ENCODE results near the gene SPATA25. TPM values are rescaled to one million over a fixed set of nuclear protein-coding genes. Genes with fewer than 3 reads are reported as not detected.
A peak's percentile ranks its signal among the peaks of the same experiment; 100 is the strongest.

The SPATA25 gene
- total RNA-seq, 1 donor from 2014 or later = 2.9 TPM

- H3K36me3 Mint-ChIP-seq (ENCODE audit: unreplicated experiment) = peaks cover 12% of the 10 kb centered on the region
- no peaks in the 10 kb centered on the region for H3K9me3 Mint-ChIP-seq (ENCODE audit: unreplicated experiment)
- H3K4me1 Mint-ChIP-seq (ENCODE audit: unreplicated experiment) = peaks cover 24% of the 10 kb centered on the region
- no peak for DNase-seq (ENCODE audit: extremely low spot score, unreplicated experiment)
- H3K27ac Mint-ChIP-seq (ENCODE audit: unreplicated experiment) = no peak overlapping the region
- H3K4me3 Mint-ChIP-seq (ENCODE audit: unreplicated experiment) = no peak overlapping the region
- no peak for TF ChIP-seq CTCF (IDR thresholded peaks at IDR 0.05)
- H3K27me3 Mint-ChIP-seq (ENCODE audit: unreplicated experiment) = no peaks in the 10 kb centered on the region
Observed at GRCh38 chr20:45886590-45887345, 654 bp downstream of the SPATA25 start.

GRCh38 chr20:45883100-45883469 is 4.3 kb downstream of the SPATA25 start:
- TF ChIP-seq CTCF (IDR thresholded peaks at IDR 0.05) = no peak
- Mint-ChIP-seq H3K9me3 (ENCODE audit: unreplicated experiment) (no peaks in the 10 kb centered on the region), H3K27me3 (ENCODE audit: unreplicated experiment) (no peaks in the 10 kb centered on the region), H3K4me1 (ENCODE audit: unreplicated experiment) (peaks cover 25% of the 10 kb centered on the region), H3K27ac (ENCODE audit: unreplicated experiment) (no peak overlapping the region), H3K36me3 (ENCODE audit: unreplicated experiment) (peaks cover 12% of the 10 kb centered on the region), H3K4me3 (ENCODE audit: unreplicated experiment) (peak overlapping the region; percentile 45)
- DNase-seq (ENCODE audit: extremely low spot score, unreplicated experiment) = no peak

GRCh38 chr20:45882469-45883099 is 4.8 kb downstream of the SPATA25 start:
- Mint-ChIP-seq H3K27ac (ENCODE audit: unreplicated experiment) (peak overlapping the region; percentile 43), H3K9me3 (ENCODE audit: unreplicated experiment) (no peaks in the 10 kb centered on the region), H3K4me1 (ENCODE audit: unreplicated experiment) (peaks cover 25% of the 10 kb centered on the region), H3K27me3 (ENCODE audit: unreplicated experiment) (no peaks in the 10 kb centered on the region), H3K36me3 (ENCODE audit: unreplicated experiment) (peaks cover 12% of the 10 kb centered on the region), H3K4me3 (ENCODE audit: unreplicated experiment) (peak overlapping the region; percentile 67)
- no peak for DNase-seq (ENCODE audit: extremely low spot score, unreplicated experiment)
- TF ChIP-seq CTCF (IDR thresholded peaks at IDR 0.05) = no peak

- DNase-seq (ENCODE audit: extremely low spot score, unreplicated experiment) = peak; percentile 99
- Mint-ChIP-seq H3K9me3 (ENCODE audit: unreplicated experiment) (no peaks in the 10 kb centered on the region), H3K27me3 (ENCODE audit: unreplicated experiment) (no peaks in the 10 kb centered on the region), H3K4me3 (ENCODE audit: unreplicated experiment) (peak within 1 kb of the TSS; percentile 90), H3K4me1 (ENCODE audit: unreplicated experiment) (peaks cover 24% of the 10 kb centered on the region), H3K36me3 (ENCODE audit: unreplicated experiment) (peaks cover 16% of the 10 kb centered on the region), H3K27ac (ENCODE audit: unreplicated experiment) (peak within 1 kb of the TSS; percentile 93)
- TF ChIP-seq CTCF (IDR thresholded peaks at IDR 0.05) = no peak
Observed at GRCh38 chr20:45880988-45881788, 6.2 kb downstream of the SPATA25 start, which contains the start of gene ZSWIM1. TSS of gene ZSWIM1 (plus strand) at chr20:45881227. CDS start at chr20:45882593, 1,366 bp downstream.

Measured in osteocyte (in vitro differentiated cells).